ENCODE results near the gene PLXDC1.
"Not testable (repeated sequence)": the region's sequence is repeated elsewhere in the genome, so short reads cannot be mapped to it uniquely, and the experiment has no call there.

The PLXDC1 gene

DNA sequence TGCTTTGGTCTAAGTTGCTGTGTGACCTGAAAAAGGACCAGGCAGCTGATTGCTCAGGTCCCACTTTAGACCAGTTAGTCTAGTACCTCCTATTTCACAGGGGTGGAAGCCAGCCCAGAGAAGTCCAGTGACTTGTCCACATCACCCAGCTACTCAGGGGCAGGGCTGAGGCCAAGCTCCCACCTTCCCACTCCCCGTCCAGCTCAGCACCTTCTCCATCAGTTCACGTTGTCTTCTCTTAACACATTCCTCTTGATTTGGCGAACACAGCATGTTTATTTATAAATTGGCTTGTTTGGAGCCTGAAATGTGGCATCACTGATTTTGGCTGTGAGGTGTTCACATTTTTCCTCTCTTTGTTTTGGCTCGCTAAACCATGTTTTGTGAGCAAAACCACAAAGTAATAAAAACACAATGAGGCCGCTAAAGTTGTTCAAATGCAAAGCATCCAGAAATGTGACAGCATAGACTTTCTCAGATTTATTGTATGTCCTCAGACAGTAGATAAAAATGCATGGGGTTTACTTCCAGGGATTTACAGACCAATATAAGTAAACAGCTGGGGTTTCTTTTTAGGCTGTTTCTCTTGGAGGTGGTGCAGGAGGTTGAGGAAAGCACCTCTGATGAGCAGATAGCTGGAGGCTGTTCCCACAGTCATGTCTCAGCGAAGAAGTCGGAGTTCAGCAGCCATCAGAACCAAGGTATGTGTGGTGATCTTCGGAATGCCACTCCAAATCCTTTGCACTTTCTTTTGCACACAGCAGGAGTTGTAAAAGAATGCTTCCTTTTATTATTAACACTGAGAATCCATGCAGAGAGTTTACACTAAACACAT is 88.4 kb downstream of the PLXDC1 start:
- peak; percentile 41 for DNase-seq (ENCODE audit: low spot score)

DNA sequence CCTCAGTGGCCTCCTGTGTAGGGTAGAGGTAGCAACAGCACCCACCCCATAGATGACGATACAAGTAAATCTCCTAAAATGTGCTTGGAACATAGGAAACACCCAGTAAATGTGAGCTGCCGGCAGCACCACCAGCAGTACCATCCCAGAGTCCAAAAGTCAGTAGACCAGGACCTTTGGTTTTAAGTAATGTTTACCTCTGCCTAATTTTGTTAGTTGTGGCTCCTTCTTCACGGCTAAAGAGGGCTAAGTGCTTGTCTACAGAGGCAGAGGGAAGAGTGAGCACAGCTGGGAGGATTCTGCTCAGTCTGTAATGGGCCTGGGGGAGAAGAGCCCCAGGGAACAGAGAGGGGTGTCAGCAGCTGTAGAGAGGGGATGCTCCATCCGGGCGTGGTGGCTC is 92.9 kb downstream of the PLXDC1 start:
- no peak for DNase-seq (ENCODE audit: low spot score)

DNA sequence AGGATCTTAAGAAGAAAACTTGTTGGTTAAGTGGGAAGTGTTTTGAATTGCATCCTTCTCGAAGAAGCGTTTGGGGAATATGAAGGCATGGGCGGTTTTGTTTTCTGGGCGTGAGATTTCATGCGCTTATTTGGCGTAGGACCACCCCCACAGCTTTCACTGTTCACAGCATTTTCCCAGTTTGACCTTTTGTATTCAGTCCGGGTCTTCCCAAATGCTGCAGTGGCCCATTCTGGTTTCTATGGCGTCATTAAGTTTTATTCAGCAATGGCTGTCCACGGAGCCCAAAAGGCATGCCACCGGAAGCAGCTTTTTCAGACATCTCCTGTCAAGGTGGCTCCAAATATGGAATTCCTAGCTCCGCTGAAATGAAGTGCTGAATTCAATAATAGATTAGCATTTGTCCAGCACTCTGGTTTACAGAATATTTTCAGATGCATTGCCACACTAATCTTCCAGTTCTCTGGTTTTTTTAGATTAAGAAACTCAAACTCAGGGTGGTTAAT is 93.7 kb downstream of the PLXDC1 start:
- DNase-seq (ENCODE audit: low spot score), result no peak

DNA sequence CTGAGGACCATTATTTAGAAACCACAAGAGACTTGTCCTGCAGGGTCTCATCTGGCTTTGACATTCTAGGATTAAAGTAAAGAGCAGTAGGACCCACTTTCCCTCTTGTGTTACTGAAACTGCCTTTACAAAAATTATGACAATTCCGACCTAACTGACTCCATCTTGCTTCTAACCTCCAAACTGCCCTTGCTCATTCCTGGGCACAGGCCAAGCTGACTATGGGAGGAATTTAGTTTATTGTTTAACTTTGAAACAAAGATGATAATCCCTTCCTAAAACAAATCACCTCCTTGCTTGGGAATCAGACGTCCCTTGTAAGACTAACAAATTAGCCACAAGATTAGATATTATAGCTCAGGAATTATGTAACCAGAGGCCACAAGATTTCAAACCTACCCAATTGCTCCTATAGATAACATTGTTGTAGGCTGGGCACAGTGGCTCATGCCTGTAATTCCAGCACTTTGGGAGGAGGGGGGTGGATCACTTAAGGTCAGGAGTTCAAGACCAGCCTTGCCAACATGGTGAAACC is 97.3 kb downstream of the PLXDC1 start:
- DNase-seq (ENCODE audit: low spot score), result no peak

DNA sequence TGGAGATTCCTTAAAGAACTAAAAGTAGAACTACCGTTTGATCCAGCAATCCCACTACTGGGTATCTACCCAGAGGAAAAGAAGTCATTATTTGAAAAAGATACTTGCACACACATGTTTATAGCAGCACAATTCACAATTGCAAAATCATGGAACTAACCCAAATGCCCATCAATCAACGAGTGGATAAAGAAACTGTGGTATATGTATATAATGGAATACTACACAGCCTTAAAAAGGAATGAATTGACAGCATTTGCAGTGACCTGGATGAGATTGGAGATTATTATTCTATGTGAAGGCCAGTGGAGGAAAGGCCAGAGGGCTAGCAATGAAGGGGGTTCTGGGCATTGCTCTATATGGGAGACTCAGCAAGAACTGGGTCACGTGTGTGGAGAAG is 99.0 kb downstream of the PLXDC1 start:
- not testable (repeated sequence) for DNase-seq (ENCODE audit: low spot score)

DNA sequence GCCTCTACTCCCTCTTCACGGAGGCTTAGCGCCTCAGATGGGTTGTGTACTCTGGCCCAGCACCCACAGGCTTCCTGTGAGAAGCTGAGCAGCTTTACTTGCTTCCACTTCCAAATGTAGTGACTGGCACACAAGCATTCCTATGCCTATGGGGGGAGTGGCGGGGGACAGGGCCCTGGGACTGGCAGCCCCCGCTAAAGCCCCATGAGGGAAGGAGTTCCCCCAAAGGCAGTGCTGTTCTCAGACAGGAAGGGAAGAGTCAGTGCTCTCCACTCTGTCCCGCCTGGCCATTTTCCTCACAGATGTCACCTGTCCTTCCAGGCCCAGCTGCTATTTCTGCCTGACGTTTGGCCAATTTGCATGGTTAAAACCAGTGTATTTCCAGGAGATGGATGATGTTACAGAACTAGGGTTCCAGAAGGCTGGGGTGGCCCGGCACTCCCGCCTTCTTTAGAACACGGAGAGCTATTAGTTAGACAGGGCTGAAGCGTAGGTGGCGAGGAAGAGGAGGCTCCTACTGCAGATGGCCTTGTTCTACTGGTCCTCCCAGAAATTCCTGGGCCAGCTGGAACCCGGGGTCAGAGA is 100.3 kb downstream of the PLXDC1 start:
- DNase-seq (ENCODE audit: low spot score), result no peak

DNA sequence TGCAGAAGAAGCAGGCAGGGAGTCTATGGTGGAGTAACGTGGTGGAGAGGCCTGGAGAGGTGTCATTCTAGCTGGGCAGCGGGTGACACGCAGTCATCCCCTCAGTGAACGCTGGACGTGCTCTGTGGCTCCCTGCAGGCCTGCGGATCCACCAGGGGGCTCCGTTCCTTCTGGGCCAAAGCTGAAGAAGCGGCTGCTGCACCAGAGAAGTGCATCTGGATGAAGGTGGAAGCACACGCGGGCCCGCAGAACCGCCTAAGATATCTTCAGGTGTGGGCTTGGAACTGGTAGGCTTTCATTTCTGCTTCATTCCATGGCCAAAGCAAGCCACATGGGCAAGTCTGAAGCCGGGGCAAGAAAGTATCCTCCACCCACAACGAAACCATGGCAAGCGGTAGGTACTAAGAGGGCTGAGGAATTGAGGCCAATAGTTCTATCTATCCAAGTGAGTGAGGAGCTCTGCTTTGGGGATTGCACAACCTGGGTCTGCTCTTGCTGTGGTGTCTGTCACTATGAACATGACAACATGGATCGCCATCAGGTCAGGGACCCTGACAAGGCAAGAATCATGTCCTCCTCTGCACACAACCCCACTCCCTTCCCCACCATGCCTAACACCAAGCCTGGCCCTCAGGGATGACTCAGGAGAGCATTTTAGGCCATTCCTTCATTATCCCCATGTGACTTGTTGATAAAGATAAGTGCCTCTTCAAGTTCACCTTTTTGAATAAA is 105.3 kb downstream of the PLXDC1 start:
- no peak for DNase-seq (ENCODE audit: low spot score)

DNA sequence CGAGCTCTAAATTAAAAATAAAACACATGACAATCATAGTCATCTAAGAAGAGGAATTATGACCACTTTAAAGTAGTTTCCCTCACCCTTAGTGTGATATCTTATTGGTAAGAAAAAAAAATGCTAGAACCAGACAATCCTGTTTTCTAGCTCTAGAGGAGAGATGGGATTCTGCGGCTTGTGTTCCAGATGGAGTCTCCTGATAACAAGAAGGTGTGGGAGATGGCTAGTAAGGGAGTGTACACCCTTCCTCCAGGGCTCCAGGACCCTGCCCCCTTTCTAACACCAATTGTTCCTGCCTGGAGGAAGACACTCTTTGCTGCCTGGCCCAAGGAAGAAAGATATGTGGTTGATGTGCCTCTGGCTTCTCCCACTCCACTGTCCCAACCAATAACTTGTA is 115.4 kb downstream of the PLXDC1 start:
- no peak for DNase-seq (ENCODE audit: low spot score)

DNA sequence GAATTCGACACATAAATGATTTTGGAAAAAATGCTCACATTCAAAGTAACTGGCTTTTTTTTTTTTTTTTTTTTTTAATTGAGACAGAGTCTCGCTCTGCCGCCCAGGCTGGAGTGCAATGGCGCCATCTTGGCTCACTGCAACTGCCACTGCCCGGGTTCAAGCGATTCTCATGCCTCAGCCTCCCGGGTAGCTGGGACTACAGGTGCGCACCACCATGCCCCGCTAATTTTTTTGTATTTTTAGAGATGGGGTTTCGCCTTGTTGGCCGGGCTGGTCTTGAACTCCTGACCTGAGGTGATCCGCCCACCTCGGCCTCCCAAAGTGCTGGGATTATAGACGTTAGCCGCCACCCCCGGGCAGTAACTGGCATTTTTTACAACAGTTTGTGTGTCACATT is 115.9 kb downstream of the PLXDC1 start:
- DNase-seq (ENCODE audit: low spot score), result not testable (repeated sequence)

DNA sequence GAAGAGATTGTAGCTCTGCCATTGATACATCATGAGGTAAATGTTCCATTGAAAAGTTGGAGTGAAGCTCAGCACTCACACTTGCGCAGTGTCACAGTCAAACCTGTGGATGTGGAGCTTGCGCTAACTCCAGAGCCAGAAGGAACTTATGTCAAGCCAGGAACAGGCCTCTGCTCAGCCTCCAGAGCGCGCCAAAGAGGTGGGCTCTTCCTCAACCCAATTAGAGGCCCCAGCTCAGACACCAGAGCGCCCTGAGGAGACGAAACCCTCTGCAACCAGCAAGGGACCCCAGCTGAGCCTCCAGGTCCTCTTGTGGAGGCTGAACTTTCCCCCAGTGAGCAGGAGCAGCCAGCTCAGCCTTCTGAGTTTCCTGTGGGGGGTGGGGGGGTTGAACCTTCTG is 122.7 kb downstream of the PLXDC1 start:
- no peak for DNase-seq (ENCODE audit: low spot score)

DNA sequence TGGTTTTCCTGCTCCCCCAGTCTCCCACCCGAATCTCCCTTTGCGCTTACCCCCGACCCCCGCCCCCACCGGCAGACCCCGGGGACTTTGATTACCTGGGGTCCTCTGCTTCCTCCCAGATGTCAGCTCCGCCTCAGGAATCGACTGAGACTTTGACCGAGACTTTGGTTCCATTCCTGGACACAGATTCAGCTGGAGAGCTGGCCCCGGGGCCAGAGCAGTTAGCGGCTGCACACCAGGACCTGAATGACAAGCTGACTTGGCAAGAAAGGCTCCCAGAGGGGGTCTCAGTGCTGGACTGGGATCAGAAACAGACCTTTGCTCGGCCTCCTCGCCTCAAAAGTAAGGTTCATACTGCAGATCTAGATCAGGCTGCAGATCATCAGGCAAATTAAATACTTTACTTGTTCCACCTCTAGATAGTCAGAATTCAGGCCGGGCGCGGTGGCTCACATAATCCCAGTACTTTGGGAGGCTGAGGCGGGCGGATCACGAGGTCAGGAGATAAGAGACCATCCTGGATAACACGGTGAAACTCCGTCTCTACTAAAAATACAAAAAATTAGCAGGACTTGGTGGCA is 123.9 kb downstream of the PLXDC1 start:
- DNase-seq (ENCODE audit: low spot score), result no peak

DNA sequence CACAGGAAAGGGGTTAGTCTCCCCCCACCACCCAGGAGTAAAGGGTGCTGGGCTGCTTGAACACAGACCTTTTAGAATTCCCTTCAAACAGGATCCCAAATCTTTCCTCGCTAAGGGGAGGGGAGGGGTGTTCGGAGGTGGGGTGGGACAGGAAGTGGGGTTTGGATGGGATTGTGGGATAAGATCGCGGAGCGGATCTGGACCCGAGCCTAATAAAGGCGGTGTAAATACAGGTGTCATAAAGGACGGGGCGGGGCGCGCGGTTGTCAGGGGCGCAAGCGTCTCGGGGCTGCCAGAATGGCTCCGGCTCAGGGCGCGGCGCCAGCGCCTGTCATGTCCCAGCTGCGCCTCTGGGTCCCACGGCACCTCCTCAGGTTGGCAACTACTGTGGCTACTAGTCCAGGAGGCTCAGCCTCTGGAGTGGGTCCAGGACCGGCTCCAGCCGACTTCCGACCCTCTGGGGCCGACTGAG is 124.4 kb downstream of the PLXDC1 start:
- peak; percentile 28 for DNase-seq (ENCODE audit: low spot score)

DNA sequence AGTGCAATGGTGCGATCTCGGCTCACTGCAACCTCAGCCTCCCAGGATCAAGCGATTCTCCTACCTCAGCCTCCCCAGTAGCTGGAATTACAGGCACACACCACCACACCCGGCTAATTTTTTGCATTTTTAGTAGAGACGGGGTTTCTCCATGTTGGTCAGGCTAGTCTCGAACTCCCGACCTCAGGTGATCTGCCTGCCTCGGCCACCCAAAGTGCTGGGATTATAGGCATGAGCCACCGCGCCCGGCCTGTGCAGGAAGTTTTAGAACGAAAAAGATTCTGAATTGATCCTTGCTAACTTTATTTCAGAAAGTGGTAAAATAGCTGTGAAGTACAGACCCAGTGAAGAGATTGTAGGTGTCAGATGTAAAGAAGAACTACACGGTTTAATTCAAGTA is 125.1 kb downstream of the PLXDC1 start:
- DNase-seq (ENCODE audit: low spot score), result not testable (repeated sequence)

DNA sequence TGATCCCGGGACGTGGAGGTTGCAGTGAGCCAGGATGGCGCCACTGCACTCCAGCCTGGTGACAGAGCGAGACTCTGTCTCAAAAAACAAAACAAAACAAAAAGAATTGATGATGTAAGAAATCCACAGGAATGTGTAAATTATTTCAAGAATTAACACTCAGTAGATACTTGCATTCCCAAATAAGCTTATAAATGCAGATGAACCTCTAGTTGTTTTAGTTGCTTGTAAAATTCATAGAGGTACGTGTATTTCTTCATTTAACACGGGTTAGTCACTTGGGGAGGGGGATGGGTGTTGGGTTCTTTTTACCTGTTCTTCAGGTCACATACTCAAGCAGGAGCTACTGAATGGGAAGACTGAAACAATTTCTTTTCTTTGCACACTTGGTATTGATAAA is 128.5 kb downstream of the PLXDC1 start:
- DNase-seq (ENCODE audit: low spot score), result no peak

DNA sequence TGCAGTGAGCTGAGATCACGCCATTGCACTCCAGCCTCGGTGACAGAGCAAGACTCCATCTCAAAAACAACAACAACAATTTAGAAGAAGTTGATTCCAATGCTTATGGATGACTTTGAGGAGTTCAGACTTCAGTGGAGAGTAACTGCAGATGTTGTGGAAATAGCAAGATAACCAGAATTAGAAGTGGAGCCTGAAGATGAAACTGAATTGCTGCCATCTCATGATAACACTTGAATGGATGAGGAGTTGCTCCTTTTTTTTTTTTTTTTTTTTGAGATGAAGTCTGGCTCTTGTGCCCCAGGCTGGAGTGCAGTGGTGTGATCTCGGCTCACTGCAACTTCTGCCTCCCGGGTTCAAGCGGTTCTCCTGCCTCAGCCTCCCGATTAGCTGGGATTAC is 131.4 kb downstream of the PLXDC1 start:
- not testable (repeated sequence) for DNase-seq (ENCODE audit: low spot score)

DNA sequence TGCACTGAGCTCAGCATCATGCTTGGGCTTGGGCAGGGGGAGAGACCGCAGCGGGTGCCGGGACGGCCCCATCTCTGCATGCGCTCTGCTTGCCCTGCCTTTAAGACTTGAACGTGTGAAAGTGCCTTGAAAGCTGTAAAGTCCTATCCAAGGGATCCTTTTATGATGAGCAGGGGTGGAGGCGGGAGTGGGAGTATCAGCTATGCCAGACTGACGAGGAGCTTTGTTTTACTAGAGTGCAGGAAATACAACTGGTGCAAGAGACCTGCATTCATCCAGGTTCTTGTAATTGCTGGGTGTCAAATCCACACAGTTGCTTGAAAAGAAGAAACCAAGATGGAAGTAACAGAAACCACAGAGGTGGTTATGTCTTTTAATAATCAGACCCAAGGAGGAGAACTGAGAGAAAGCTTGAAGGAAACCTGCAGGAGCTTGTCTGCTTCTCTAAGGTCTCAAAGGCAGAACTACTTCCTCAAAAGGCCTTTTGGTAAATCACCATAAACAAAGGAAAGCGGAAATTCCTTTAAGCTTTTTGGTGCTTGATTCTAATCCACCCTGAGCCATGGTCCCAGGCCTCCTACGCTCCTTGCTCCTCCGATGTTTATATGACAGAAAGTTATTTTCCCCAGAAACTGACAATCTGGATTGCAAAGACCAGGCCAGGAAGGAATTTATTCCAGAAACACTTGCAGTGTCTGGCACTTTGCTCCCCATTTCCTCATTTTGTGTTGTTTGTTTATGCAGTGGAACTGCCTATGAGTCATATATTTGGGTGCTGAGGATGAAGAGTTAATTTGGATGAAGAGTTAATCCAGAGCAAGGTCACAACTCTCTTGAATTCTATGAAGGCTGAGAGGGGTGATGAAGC is 132.9 kb downstream of the PLXDC1 start:
- no peak for DNase-seq (ENCODE audit: low spot score)

DNA sequence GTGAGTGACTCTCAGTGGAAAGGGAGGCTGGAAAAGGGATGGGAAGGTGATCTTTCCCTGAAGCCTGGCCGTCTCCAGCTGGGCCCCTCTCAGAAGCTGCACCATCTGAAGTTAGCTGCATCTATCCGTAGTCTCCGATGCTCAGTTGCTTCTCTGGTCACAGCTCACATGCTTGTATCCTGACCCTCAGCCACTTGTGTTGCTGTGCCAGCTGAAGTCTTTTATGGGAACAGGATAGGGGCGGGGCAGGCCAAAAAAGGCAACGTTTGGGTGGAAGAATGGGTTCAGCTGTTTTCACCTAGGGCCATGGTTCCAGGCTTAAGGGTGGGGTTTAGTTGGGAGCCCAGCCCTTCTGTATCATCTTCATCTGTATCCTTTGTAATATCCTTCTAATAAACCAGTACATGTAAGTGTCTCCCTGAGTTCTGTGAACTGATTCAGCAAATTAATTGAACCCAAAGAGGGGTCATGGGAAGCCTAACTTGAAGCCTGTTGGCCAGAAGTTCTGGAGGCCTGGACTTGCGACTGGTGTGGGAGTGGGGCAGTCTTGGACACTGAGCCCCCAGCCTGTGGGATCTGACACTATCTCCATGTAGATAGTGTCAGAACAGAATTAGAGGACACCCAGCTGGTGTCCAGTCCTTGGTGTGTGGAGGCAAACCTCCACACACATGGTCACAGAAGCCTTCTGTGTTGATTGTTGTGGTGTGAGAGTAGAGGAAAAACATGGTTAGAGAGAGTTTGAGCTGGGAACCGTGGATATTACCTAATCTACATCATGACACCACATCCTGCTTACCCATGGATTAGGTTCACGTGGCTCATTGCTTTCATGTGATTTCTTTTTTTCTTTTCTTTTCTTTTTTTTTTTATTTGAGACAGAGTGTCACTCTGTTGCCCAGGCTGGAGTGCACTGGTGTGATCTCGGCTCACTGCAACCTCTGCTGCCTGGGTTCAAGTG is 135.0 kb downstream of the PLXDC1 start:
- peak; percentile 10 for DNase-seq (ENCODE audit: low spot score)

DNA sequence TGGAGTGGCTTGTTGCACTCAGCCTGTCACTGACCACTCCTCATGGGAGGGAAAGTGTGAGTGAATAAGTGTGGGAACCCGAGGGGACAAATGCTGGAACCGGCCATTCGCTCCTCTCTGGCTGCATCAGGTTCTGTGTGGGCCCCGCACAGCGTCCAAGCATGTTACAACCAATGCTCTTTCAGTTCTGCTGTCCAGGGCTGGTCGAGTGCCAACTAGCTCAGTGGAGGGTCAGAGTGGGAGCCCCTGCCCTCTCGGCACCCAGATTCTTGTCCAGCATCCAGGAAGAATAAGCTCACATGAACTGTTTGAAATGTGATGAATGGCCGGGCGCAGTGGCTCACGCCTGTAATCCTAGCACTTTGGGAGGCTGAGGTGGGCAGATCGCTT is 135.9 kb downstream of the PLXDC1 start:
- DNase-seq (ENCODE audit: low spot score), result no peak

DNA sequence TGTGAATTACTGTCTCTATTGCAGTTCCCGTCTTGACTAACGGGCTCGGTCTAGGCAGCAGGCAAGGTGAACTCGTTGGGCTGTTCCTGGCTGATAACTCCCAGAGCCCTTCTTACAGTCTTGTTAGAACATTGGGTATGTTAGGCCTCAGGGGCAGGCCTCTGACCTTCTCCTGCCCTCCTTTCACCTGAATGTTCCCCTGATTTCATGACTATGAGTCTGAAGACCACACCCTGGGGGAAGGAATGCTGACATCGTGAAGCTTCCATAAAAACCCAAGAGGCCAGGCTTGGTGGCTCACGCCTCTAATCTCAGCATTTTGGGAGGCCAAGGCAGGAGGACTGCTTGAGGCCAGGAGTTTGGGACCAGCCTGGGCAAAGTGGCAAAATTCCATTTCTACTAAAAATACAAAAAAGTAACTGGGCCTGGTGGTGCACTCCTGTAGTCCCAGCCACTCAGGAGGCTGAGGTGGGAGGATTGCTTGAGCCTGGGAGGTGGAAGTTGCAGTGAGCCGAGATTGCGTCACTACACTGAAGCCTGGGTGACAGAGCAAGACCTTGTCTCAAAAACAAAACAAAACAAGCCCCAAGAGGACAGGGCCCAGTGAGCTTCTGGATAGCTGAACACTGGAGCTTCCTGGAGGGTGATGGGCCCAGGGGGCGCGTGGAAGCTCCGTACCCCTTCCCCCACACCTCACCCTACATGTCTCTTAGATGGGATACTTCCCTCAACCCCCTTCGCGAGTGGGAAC is 136.5 kb downstream of the PLXDC1 start:
- no peak for DNase-seq (ENCODE audit: low spot score)
